HCT116 (cell line): ENCODE data around the gene TULP3.

ENCODE experiments used
- ATF3 ChIP-seq: IDR thresholded peaks from 2 replicates; pipeline ENCODE4 v1.6.1; 2012
- EZH2 ChIP-seq: fragments of 200-600 bp; sonication (generic); IDR thresholded peaks from 2 replicates; pipeline ENCODE4 v1.6.1; 2017; ENCODE audit warnings: antibody characterized with exemption, mixed run types
- POLR2AphosphoS5 ChIP-seq: IDR thresholded peaks from 2 replicates; pipeline ENCODE4 v1.6.1; 2011; ENCODE audit warnings: mild to moderate bottlenecking, low read depth, low read length, moderate library complexity
- TF ChIP-seq, protein P1 (sequence below), 3 experiments: fragments of 200-600 bp in 1 of 3; sonication (generic) in 1 of 3; IDR thresholded peaks in 2 of 3; conservative IDR thresholded peaks in 1 of 3; 2 replicates each; pipeline ENCODE4 v1.5.1; 2012 to 2017; ENCODE audit warnings: low read depth in 2 of 3, low read length in 2 of 3, antibody characterized with exemption in 1 of 3, borderline replicate concordance in 1 of 3, control low read depth in 1 of 3, mild to moderate bottlenecking in 1 of 3, mixed read lengths in 1 of 3, mixed run types in 1 of 3, moderate library complexity in 1 of 3; ENCODE audit not compliant: insufficient read depth in 1 of 3

GRCh38 chr12:2936301-2936700, 45.6 kb downstream of the TULP3 start:
- TF ChIP-seq POLR2AphosphoS5 = no peak
- TF ChIP-seq, protein P1, sequence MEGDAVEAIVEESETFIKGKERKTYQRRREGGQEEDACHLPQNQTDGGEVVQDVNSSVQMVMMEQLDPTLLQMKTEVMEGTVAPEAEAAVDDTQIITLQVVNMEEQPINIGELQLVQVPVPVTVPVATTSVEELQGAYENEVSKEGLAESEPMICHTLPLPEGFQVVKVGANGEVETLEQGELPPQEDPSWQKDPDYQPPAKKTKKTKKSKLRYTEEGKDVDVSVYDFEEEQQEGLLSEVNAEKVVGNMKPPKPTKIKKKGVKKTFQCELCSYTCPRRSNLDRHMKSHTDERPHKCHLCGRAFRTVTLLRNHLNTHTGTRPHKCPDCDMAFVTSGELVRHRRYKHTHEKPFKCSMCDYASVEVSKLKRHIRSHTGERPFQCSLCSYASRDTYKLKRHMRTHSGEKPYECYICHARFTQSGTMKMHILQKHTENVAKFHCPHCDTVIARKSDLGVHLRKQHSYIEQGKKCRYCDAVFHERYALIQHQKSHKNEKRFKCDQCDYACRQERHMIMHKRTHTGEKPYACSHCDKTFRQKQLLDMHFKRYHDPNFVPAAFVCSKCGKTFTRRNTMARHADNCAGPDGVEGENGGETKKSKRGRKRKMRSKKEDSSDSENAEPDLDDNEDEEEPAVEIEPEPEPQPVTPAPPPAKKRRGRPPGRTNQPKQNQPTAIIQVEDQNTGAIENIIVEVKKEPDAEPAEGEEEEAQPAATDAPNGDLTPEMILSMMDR (IDR thresholded peaks at IDR 0.05 in 2 of 3, conservative IDR thresholded peaks at IDR 0.05 in 1 of 3; ENCODE audit: borderline replicate concordance in 1 of 3, insufficient read depth in 1 of 3, low read depth in 2 of 3, low read length in 2 of 3) = no peak
- TF ChIP-seq ATF3 = no peak
- TF ChIP-seq EZH2 = no peak
